Large intestine (tissue), 3 donors: Measurements from ENCODE around the gene ETV4. TPM values are rescaled to one million over a fixed set of nuclear protein-coding genes. Genes with fewer than 3 reads are reported as not detected.

ENCODE experiments used
- DNase-seq, 2 donors: peaks; one replicate each; pipeline versions ENCODE4 v3.0.0 to v3.0.0-alpha.2; 2013
- H3K27ac ChIP-seq: one replicate; pipeline ENCODE4 v1.5.1; 2013; ENCODE audit warnings: low read length
- H3K27me3 ChIP-seq: 2 replicates; pipeline ENCODE4 v1.6.1; 2013; ENCODE audit warnings: low read length; ENCODE audit not compliant: control insufficient read depth, insufficient read depth
- H3K36me3 ChIP-seq: 2 replicates; pipeline ENCODE4 v1.6.1; 2013; ENCODE audit warnings: low read length; ENCODE audit not compliant: control insufficient read depth, insufficient read depth
- H3K4me1 ChIP-seq: one replicate; pipeline ENCODE4 v1.6.1; 2013; ENCODE audit warnings: low read length; ENCODE audit not compliant: control insufficient read depth, insufficient read depth
- H3K4me3 ChIP-seq: one replicate; pipeline ENCODE4 v1.5.1; 2013; ENCODE audit warnings: low read length
- H3K9me3 ChIP-seq: one replicate; pipeline ENCODE4 v1.6.1; 2013; ENCODE audit warnings: mild to moderate bottlenecking, low read depth, low read length, moderate library complexity; ENCODE audit not compliant: control insufficient read depth
- WGBS: methylation state at CpG from one replicate; pipeline ENCODE4 v1.1.5; 2013; ENCODE audit warnings: low lambda C conversion rate; ENCODE audit not compliant: insufficient coverage; 5-methylcytosine and 5-hydroxymethylcytosine counted together
- polyA plus RNA-seq: library from polyadenylated mRNA; unstranded; fragments of 120-200 nt; gene quantifications from one replicate; pipeline ENCODE4 v1.2.1, GENCODE V29; 2013

ETV4 gene
- polyA plus RNA-seq, 1 donor, result 21.6 TPM

GRCh38 chr17:43573579-43574321 lies 27.6 kb upstream of the ETV4 start:
- peak; percentile 67 to 88 for DNase-seq
- Histone ChIP-seq H3K27ac (peak overlapping the region; percentile 74), H3K27me3 (no peaks in the 10 kb centered on the region), H3K36me3 (no peaks in the 10 kb centered on the region), H3K4me1 (peaks cover 47% of the 10 kb centered on the region), H3K4me3 (no peak overlapping the region), H3K9me3 (no peaks in the 10 kb centered on the region)
- WGBS, result 0% methylated on average over 1 of the region's 7 CpGs

DNA sequence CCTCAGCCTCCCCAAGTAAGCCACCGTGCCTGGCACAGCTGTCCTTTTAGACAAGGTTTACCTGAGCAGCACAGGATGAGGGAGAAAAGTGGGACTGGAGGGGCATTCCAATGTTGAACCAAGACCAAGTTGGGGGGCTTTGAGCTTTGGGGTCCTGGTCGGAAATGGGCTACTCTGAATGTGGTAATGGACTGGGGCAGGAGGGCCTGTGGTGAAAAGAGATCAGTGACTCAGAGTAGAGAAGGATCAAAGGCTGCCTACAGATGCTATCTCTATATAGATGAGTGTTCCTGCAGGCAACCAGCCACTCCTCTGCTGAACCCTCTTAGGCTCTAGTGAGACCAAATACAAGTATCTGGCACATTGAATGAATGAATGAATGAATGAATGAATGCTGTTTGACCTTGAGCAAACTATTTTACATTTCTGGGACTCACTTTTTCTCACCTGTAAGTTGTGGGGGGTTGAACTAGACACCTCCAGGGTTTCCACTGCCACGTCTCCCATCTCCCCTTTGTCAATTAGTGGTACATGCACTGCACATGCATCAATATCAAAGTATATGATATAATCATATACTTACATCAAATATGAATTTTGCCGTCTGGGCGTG lies 26.3 kb upstream of the ETV4 start:
- Histone ChIP-seq H3K27me3 (no peaks in the 10 kb centered on the region), H3K4me1 (peaks cover 40% of the 10 kb centered on the region), H3K4me3 (no peak overlapping the region), H3K9me3 (no peaks in the 10 kb centered on the region), H3K36me3 (no peaks in the 10 kb centered on the region), H3K27ac (peak overlapping the region; percentile 74)
- DNase-seq, result peak in 1 of 2 donors; percentile 72
- no CpG with 5 or more reads among the region's 5 CpGs for WGBS

DNA sequence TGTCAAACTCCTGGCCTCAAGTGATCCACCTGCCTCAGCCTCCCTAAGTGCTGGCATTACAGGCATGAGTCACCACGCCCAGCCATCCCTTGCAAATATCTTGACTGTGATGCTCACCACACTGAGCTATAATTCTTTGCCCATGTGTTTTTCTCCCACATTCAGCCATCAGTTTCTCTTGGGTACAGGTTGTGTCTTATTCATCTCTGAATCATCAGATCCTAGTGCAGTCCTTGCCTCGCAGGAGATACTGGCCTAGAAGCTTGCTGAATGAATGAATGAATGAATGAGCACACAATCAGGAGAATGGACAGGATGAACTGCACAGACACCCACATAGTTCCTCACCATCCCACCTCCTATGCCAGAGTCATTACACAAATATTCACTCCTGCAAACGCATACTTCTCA lies 24.4 kb upstream of the ETV4 start:
- Histone ChIP-seq H3K9me3 (no peaks in the 10 kb centered on the region), H3K27ac (no peak overlapping the region), H3K27me3 (no peaks in the 10 kb centered on the region), H3K4me1 (peaks cover 32% of the 10 kb centered on the region), H3K36me3 (no peaks in the 10 kb centered on the region), H3K4me3 (no peak overlapping the region)
- WGBS, result 100% methylated on average over 1 of the region's 3 CpGs
- DNase-seq, result peak in 1 of 2 donors; percentile 1

DNA sequence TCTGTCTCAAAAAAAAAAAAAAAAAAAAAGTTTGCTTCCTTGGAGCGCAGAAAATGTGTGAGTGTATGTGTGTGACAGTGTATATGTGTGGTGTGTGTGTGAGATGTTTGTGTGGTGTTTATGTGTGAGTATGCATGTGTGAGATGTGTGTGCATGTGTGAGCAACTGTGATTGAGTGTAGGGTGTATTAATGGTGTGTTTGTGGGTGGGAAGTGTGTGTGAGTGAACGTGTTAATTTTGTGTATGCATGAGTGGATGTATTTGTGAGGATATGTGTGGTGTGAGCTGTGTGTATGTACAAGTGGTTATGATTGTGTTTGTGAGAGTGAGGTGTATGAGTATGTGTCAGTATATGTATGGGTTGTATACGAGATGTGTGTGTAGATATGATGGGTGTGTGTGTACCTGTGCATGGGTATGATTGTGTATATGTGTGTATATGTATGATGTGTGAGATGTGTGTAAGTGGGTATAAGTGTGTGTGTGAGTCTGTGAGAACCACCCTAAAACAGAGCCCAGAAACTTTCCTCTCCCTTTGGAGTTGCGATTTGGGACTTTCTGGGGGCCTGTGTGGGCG lies 22.5 kb upstream of the ETV4 start:
- H3K27ac ChIP-seq, result no peak overlapping the region
- DNase-seq, result no peak
- H3K27me3 ChIP-seq, result no peaks in the 10 kb centered on the region
- no peaks in the 10 kb centered on the region for H3K36me3 ChIP-seq
- no peaks in the 10 kb centered on the region for H3K9me3 ChIP-seq
- peaks cover 16% of the 10 kb centered on the region for H3K4me1 ChIP-seq
- H3K4me3 ChIP-seq, result no peak overlapping the region
- WGBS, result no CpG with 5 or more reads among the region's 5 CpGs

DNA sequence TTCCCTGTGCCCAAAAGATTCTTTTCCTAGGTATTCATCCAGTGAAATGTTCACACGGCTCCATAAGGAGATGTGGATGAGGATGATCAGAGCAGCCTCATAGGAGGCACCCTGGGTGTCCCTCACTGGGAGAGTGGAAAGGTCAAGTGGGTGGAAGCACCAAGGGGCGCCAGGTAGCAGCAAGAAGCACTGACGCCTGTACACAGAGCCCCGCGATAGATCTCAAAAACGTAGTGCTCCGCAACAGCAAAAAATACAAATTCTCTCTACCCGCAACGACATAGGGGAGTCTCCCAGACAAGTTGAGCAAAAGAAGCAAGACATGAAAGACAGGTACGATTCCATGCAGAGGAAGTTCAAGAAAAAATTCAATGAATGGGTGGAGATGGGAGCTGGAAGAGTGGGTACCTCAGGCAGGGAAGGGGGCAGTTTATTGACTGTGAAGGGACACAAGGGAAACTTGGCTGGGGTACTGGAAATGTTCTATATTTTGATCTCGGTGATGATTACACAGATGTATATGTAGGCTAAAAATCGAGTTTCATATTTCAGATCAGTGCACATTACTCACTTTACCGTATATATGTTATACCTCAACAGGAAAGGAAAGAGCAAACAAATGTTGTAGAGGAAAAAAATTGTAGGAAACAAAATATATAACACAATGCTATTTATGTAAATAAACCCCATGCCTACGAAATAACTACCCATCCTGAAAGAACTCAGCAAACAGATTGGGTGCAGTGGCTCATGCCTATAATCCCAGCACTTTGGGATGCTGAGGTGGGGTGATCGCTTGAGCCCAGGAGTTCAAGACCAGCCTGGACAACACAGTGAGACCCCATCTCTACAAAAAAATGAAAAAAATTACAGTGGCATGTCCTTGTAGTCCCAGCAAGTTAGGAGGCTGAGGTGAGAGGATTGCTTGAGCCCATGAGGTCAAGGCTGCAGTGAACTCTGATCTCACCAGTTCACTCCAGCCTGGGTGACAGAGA lies 17.8 kb upstream of the ETV4 start:
- Histone ChIP-seq H3K36me3 (no peaks in the 10 kb centered on the region), H3K4me3 (no peak overlapping the region), H3K9me3 (no peaks in the 10 kb centered on the region), H3K4me1 (peaks cover 19% of the 10 kb centered on the region), H3K27ac (no peak overlapping the region), H3K27me3 (no peaks in the 10 kb centered on the region)
- WGBS, result 71% methylated on average over 2 of the region's 15 CpGs
- DNase-seq, result no peak

DNA sequence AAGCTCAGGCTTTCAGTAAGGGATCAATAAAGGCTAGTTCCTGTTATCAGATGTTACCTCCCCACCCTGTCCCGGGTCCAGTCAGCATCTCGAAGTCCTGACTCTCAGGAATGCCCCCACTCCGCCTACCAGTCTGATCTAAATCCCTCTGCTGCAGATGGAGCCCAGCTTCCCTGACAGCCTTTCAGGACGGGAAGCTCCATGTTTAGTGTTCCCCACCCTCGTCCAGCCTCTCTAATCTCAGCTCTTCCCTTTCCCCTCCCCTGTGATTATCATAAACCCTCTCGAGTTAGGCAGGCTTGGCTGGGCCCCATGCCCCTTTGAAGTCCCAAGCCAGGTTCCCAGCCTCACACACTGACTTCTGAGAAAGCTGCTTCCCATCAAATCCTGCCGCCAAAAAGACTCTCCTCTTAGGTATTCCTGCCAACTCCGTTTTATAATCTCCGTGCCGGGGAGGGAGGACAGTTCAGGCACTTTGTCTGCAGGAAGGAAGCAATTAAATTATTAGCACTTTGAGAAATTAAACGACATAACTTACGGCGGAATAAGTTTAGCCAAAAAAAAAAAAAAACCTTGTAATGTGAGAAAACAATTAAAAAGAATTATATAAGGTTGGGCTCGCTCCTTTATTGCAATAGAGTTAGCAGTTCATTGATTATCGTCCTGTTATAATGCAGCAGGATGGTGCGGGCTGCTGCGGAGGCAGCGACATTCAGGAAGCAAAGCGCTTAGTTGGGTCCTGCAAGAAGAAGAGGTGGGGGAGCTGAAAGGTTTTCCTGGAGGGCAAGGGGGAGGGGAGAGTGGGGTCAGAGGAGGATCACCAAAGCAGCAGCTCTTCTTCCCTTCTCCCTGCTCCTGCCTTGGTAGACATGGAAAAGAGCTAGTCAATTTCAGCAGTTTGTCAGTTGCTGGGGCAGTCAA lies 16.8 kb upstream of the ETV4 start:
- 17% methylated on average over 3 of the region's 19 CpGs for WGBS
- H3K4me1 ChIP-seq, result peaks cover 19% of the 10 kb centered on the region
- no peak overlapping the region for H3K4me3 ChIP-seq
- no peak overlapping the region for H3K27ac ChIP-seq
- H3K27me3 ChIP-seq, result no peaks in the 10 kb centered on the region
- peak in 1 of 2 donors; percentile 48 for DNase-seq
- no peaks in the 10 kb centered on the region for H3K9me3 ChIP-seq
- H3K36me3 ChIP-seq, result no peaks in the 10 kb centered on the region

DNA sequence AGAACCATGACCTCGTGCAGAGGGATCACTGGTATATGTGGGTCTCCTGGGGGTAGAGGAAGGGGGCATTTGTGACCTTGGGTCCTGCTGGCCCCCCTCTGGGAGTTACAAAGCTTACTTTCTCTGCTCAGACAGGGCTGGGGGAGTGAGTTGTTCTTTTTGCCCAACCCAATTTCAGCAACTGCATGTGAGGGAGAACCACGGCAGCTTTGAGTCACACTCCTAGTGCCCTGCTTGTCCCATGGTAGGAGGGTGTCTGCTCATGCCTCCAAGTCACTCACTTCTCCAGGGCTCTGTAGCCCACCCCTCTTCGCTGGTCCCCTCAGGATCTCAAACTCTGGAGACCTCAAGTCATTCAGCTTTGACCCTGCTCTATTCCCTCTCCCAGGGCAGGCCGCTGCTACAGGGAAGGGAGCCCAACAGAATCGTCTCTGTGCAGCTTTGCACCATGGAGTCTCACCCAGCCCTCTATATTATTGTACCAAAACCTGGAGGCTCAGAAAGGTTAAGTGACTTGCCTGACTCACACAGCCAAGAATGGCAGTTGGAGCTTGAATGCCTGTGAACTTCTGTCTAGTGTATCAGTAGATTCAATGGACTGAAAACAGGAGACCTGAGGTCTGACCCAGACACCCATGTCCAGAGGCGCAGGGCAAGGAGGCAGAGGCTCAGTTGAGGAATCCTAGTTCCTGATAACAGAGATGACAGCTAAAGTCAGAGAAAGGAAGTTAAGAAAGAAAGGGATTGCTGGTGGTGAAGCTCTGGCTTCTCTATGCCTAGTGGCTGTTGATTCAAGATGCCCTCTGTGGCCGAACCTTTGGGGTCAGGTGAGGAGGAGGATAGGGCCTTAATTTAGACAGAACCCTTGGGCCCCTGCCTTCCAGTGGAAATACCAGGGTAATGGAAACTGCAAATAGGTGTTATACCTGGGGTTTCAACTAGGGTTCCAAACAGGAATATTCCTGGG lies 14.6 kb upstream of the ETV4 start:
- Histone ChIP-seq H3K4me1 (peaks cover 24% of the 10 kb centered on the region), H3K4me3 (no peak overlapping the region), H3K36me3 (no peaks in the 10 kb centered on the region), H3K27me3 (no peaks in the 10 kb centered on the region), H3K27ac (no peak overlapping the region), H3K9me3 (no peaks in the 10 kb centered on the region)
- no CpG with 5 or more reads among the region's 7 CpGs for whole genome bisulfite sequencing
- DNase-seq, result no peak

GRCh38 chr17:43559161-43559816 lies 13.1 kb upstream of the ETV4 start:
- Histone ChIP-seq H3K9me3 (no peaks in the 10 kb centered on the region), H3K4me3 (no peak overlapping the region), H3K27me3 (no peaks in the 10 kb centered on the region), H3K36me3 (no peaks in the 10 kb centered on the region), H3K27ac (no peak overlapping the region), H3K4me1 (peaks cover 38% of the 10 kb centered on the region)
- DNase-seq, result no peak
- whole genome bisulfite sequencing, result no CpG with 5 or more reads among the region's 7 CpGs
